Immature natural killer cell (primary cell): Measurements from ENCODE around the gene LRRC31. TPM values are rescaled to one million over a fixed set of nuclear protein-coding genes. Genes with fewer than 3 reads are reported as not detected.
A peak's percentile ranks its signal among the peaks of the same experiment; 100 is the strongest.

ENCODE experiments used
- DNase-seq, 3 donors: peaks; one replicate each; pipeline ENCODE4 v3.0.0; 2022; ENCODE audit warnings: mixed read lengths in 1 of 3
- H3K27ac Mint-ChIP-seq, 6 donors: one replicate each; pipeline ENCODE4 v1.8.0; 2020; ENCODE audit warnings: mixed read lengths in 6 of 6, mild to moderate bottlenecking in 5 of 6, inconsistent platforms in 4 of 6, moderate library complexity in 3 of 6
- H3K27me3 Mint-ChIP-seq, 3 donors: one replicate each; pipeline ENCODE4 v1.8.0; 2020 to 2021; ENCODE audit warnings: low read depth in 3 of 3, mild to moderate bottlenecking in 3 of 3, mixed read lengths in 3 of 3, moderate library complexity in 3 of 3, inconsistent platforms in 1 of 3
- H3K36me3 Mint-ChIP-seq, 3 donors: one replicate each; pipeline ENCODE4 v1.8.0; 2020; ENCODE audit warnings: mixed read lengths in 3 of 3, inconsistent platforms in 2 of 3, mild to moderate bottlenecking in 2 of 3
- H3K4me1 Mint-ChIP-seq, 2 donors: one replicate each; pipeline ENCODE4 v1.8.0; 2020; ENCODE audit warnings: inconsistent platforms in 2 of 2, mild to moderate bottlenecking in 2 of 2, mixed read lengths in 2 of 2, moderate library complexity in 1 of 2
- H3K4me3 Mint-ChIP-seq, 5 donors: one replicate each; pipeline ENCODE4 v1.8.0; 2020; ENCODE audit warnings: mild to moderate bottlenecking in 5 of 5, mixed read lengths in 5 of 5, inconsistent platforms in 3 of 5, moderate library complexity in 3 of 5
- H3K9me3 Mint-ChIP-seq, 6 donors: one replicate each; pipeline ENCODE4 v1.8.0; 2020; ENCODE audit warnings: mild to moderate bottlenecking in 6 of 6, mixed read lengths in 6 of 6, inconsistent platforms in 4 of 6, moderate library complexity in 3 of 6
- polyA plus RNA-seq, 3 donors: library from polyadenylated mRNA; unstranded; fragments of 300-500 nt; fragmentation: Illumina TruSeq; gene quantifications; one replicate each; pipeline ENCODE4 v1.2.3, GENCODE V29; 2021

The LRRC31 gene
- polyA plus RNA-seq, 3 donors from 2014 or later = not detected

DNA sequence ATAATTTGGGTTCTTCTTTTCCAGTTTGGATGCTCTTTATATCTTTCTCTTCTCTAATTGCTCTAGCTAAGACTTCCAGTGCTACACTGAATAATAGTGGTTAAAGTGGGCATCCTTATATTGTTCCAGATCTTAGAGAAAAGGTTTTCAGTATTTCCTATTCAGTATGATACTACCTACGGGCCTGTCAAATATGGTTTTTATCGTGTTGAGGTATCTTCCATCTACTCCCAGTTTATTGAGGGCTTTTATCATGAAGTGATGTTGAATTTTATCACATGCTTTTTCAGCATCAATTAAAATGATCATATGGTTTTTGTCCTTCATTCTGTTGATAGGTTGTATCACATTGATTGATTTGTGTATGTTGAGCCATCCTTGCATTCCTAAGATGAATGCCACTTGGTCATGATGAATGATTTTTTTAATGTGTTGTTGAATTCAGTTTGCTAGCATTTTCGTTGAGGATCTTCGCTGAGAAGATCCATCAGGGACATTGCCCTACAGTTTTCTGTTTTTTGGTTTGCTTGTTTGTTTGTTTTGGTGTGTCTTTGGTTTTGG lies 54.1 kb downstream of the LRRC31 start:
- Mint-ChIP-seq H3K9me3 (peaks cover 0 to 10% (median 8%) of the 10 kb centered on the region in 6 donors), H3K27me3 (peaks cover 5 to 14% (median 11%) of the 10 kb centered on the region in 3 donors), H3K27ac (no peak overlapping the region), H3K4me3 (no peak overlapping the region), H3K4me1 (peaks cover 27 to 28% of the 10 kb centered on the region in 2 donors), H3K36me3 (peaks cover 0 to 4% (median 3%) of the 10 kb centered on the region in 3 donors)
- DNase-seq = no peak

- Mint-ChIP-seq H3K9me3 (peaks cover 0 to 10% (median 8%) of the 10 kb centered on the region in 6 donors), H3K27ac (peak overlapping the region; percentile 18 to 88 (median 78)), H3K27me3 (peaks cover 5 to 12% (median 7%) of the 10 kb centered on the region in 3 donors), H3K4me3 (peak overlapping the region; percentile 85 to 96 (median 89)), H3K36me3 (peaks cover 0 to 4% (median 3%) of the 10 kb centered on the region in 3 donors), H3K4me1 (peaks cover 27 to 28% of the 10 kb centered on the region in 2 donors)
- peak; percentile 72 to 78 (median 74) for DNase-seq
These were observed 55.8 kb downstream of the LRRC31 start for GRCh38 chr3:169813757-169814517.

DNA sequence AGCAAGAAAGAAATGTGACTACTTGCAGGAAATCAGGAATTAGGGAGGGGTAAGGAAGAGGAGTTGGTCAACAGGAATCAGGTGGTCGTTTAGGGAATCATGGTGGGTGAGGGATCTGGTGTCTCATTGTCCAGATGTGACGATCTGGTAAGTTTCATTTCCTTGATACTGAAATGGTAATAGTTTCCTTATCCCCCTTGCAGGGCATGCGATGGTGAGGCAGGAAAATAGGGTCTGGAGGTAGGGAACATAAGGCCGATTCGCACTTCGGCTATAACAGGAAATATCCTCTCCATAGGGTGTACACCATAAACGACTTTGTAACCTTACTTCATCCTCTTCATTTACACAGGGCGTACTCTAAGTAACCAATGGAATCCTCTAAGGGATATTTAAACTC lies 56.5 kb downstream of the LRRC31 start:
- Mint-ChIP-seq H3K4me1 (peaks cover 27 to 28% of the 10 kb centered on the region in 2 donors), H3K36me3 (peaks cover 0 to 4% (median 3%) of the 10 kb centered on the region in 3 donors), H3K4me3 (peak overlapping the region; percentile 85 to 96 (median 89)), H3K27me3 (peaks cover 5 to 12% (median 7%) of the 10 kb centered on the region in 3 donors), H3K27ac (peak overlapping the region; percentile 60 to 88 (median 78)), H3K9me3 (peaks cover 0 to 10% (median 8%) of the 10 kb centered on the region in 6 donors)
- DNase-seq = peak in 2 of 3 donors; percentile 1 to 12

DNA sequence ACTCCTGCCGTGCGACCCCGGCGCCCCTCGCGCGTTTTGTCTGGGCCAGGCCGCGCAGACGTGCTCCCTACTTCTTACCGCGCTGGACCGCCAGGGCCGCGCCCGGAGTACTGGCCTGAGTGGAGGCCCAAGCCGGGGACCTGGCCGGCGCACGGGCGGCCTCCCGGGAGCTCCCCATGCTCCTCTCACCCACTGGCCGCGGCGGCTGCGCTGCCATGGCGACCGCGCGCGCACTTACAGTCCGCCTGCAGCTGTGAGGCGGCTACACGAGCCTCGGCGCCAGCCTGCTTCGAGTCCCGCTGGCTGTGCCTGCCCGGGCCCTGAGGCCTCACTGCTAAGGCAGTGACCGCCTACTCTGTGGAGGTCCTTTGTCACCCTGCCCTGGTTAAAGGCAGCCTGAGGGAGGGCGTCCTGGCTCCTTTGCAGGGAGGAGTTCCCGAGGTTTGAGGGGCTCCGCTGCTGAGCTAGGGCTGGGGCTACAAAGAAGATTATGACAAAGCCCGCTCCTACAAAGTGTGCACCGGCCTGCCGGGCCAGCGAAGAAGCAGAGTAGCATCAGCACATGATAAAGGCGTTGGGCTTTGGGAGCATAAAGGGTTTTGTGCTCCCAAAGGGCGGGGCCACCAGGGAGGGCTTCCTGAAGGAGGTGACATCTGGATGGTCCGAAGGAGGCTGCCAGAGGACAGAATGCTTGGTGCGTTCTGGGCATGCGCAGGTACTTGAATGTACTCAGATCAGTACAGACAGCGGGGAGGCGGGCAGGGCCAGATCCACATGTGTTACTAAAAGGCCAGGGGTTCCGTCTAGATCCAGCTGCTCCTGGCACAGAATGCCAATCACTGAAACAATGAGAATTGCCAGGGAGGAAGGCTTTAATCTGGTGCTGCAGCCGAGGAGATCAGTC lies 57.2 kb downstream of the LRRC31 start, which contains the start of the genes LRRC34 and LRRIQ4:
LRRC34 (minus strand) TSS at position 573 of the 904 bp plus-strand sequence; CDS start at position 217, 356 bp downstream.
LRRIQ4 (plus strand) TSS at position 539 of the 904 bp plus-strand sequence. CDS start 9,052 bp downstream, outside the sequence.
- peak within 1 kb of the TSS; percentile 85 to 96 (median 89) for H3K4me3 Mint-ChIP-seq
- peak within 1 kb of the TSS; percentile 65 to 88 (median 78) for H3K27ac Mint-ChIP-seq
- H3K9me3 Mint-ChIP-seq = peaks cover 0 to 10% (median 8%) of the 10 kb centered on the region in 6 donors
- peaks cover 5 to 9% (median 7%) of the 10 kb centered on the region in 3 donors for H3K27me3 Mint-ChIP-seq
- H3K4me1 Mint-ChIP-seq = peaks cover 27 to 28% of the 10 kb centered on the region in 2 donors
- peak; percentile 60 to 63 (median 60) for DNase-seq
- H3K36me3 Mint-ChIP-seq = peaks cover 0 to 4% (median 3%) of the 10 kb centered on the region in 3 donors

DNA sequence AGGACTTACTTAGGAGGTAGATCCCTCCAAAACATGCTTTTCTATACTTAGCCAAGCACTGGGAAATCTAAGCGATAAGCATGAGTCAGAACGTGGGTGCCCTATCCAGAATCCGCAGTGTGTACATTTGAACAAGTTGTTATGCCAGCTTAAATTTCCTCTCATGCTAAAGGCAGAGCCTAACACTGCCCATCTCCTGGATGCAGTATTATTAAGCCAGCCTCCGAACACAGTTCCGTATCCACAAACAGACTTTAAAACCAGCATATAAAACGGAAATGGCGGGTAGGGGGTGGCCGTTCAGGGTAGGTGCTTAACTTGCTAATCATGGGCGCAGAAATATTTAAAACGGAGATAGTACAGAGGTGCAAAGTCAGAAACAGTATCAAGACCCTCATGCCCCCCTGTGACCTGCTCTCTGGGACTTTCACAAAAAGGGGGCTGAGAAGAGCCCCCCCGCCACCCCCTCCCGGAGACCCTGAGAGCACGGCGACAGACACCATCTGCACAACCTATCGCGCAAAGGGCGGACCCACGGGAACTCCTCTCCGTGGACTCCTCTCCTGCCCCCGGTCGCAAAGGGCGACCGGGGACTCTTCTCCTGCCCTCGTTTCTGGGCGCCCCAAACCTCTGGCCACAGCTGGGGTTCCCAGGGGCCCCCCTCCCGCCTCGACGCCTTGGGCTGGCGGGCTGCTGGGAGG lies 58.0 kb downstream of the LRRC31 start:
- Mint-ChIP-seq H3K27me3 (peaks cover 5 to 8% (median 7%) of the 10 kb centered on the region in 3 donors), H3K4me3 (peak overlapping the region; percentile 84 to 96 (median 87)), H3K27ac (peak overlapping the region in 4 of 6 donors; percentile 20 to 68 (median 47)), H3K9me3 (peaks cover 0 to 10% (median 8%) of the 10 kb centered on the region in 6 donors), H3K4me1 (peaks cover 27 to 28% of the 10 kb centered on the region in 2 donors), H3K36me3 (peaks cover 0 to 4% (median 3%) of the 10 kb centered on the region in 3 donors)
- peak in 1 of 3 donors; percentile 2 for DNase-seq

- H3K4me1 Mint-ChIP-seq = peaks cover 24 to 26% of the 10 kb centered on the region in 2 donors
- peaks cover 1 to 7% (median 6%) of the 10 kb centered on the region in 3 donors for H3K27me3 Mint-ChIP-seq
- H3K27ac Mint-ChIP-seq = no peak overlapping the region
- no peaks in the 10 kb centered on the region for H3K36me3 Mint-ChIP-seq
- no peak for DNase-seq
- H3K4me3 Mint-ChIP-seq = no peak overlapping the region
- H3K9me3 Mint-ChIP-seq = no peaks in the 10 kb centered on the region
These were observed 60.4 kb downstream of the LRRC31 start for GRCh38 chr3:169809230-169809795.

GRCh38 chr3:169804681-169805080 lies 65.1 kb downstream of the LRRC31 start:
- H3K27me3 Mint-ChIP-seq = no peaks in the 10 kb centered on the region
- H3K27ac Mint-ChIP-seq = no peak overlapping the region
- no peaks in the 10 kb centered on the region for H3K4me1 Mint-ChIP-seq

GRCh38 chr3:169792359-169792758 lies 77.4 kb downstream of the LRRC31 start:
- Mint-ChIP-seq H3K27me3 (no peaks in the 10 kb centered on the region), H3K27ac (no peak overlapping the region), H3K4me3 (no peak overlapping the region), H3K9me3 (no peaks in the 10 kb centered on the region), H3K36me3 (peaks cover 3 to 8% (median 4%) of the 10 kb centered on the region in 3 donors), H3K4me1 (peaks cover 4 to 9% of the 10 kb centered on the region in 2 donors)
- DNase-seq = no peak

More at GRCh38 chr3:169804681-169805080, 65.1 kb downstream of the LRRC31 start:
- no peak for DNase-seq
- H3K4me3 Mint-ChIP-seq = no peak overlapping the region
- peaks cover 0 to 3% (median 0%) of the 10 kb centered on the region in 3 donors for H3K36me3 Mint-ChIP-seq
- H3K9me3 Mint-ChIP-seq = no peaks in the 10 kb centered on the region

- H3K4me3 Mint-ChIP-seq = no peak overlapping the region
- no peaks in the 10 kb centered on the region for H3K9me3 Mint-ChIP-seq
- H3K27me3 Mint-ChIP-seq = no peaks in the 10 kb centered on the region
- H3K4me1 Mint-ChIP-seq = peaks cover 4 to 16% of the 10 kb centered on the region in 2 donors
- no peak for DNase-seq
- H3K27ac Mint-ChIP-seq = no peak overlapping the region
- H3K36me3 Mint-ChIP-seq = peaks cover 7 to 20% (median 13%) of the 10 kb centered on the region in 3 donors
These were observed 78.9 kb downstream of the LRRC31 start for GRCh38 chr3:169790687-169791429.

DNA sequence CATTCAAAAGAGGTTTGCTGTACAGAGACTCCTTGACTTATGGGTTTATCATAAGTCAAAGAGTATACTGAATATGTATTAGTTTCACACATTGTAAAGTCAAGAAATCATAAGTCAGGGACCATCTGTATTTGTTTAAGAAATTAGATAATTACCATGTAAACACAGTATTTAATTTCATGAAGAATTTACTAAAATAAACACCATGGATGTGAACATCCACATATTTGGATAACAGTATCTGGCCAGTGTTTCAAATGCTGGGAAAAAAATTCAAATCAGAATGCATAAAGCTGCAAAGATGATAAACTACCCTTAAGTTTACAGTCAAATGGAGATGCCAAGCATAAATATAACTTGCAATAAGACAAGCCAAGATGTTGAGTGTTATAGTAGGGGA lies 79.5 kb downstream of the LRRC31 start:
- Mint-ChIP-seq H3K4me3 (no peak overlapping the region), H3K9me3 (no peaks in the 10 kb centered on the region), H3K4me1 (peaks cover 4 to 17% of the 10 kb centered on the region in 2 donors), H3K36me3 (peaks cover 11 to 26% (median 19%) of the 10 kb centered on the region in 3 donors), H3K27ac (no peak overlapping the region), H3K27me3 (no peaks in the 10 kb centered on the region)
- no peak for DNase-seq
